ENCODE measurements around the gene ACTL9. TPM values are rescaled to one million over a fixed set of nuclear protein-coding genes. Genes with fewer than 3 reads are reported as not detected.

Gene ACTL9
- total RNA-seq, 4 donors from 2014 or later, result not detected

- WGBS, 2 donors, result 77 to 83% methylated on average over 2 of the region's 2 CpGs
- TF ChIP-seq POLR2A (IDR thresholded peaks at IDR 0.05) (no peak), CTCF (IDR thresholded peaks at IDR 0.05) (no peak)
- no peak for DNase-seq (ENCODE audit: low spot score in 2 of 2)
- intact Hi-C loops (cut with DNase I; ENCODE audit: low total_unique reads), result no loop called here
- H3K4me3 ChIP-seq (ENCODE audit: low read depth, poor library complexity, severe bottlenecking), result no peak overlapping the region
Measured at GRCh38 chr19:8700956-8701355, 2.4 kb upstream of the ACTL9 start.

DNA sequence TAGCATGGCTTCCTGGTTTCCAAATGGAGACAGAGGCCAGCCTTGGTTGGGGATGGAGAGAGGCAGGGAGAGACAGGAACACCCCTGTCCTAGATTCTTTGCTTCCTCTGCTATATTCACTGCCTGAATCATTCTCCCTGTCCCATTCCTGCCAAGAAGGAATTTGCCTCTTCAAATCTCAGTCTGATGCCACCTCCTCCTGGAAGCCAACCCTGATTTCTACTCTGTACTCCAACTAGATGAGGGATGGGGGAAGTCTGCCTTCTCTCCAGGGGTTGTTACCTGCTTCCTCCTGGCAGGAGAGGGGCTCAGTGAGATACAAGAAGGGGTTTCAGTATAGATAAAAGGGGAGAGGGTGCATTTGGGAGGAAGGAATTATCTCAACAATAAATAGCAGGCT lies 1.3 kb upstream of the ACTL9 start:
- no peak overlapping the region for H3K4me3 ChIP-seq (ENCODE audit: low read depth, poor library complexity, severe bottlenecking)
- intact Hi-C loops (cut with DNase I; ENCODE audit: low total_unique reads), result no loop called here
- TF ChIP-seq CTCF (IDR thresholded peaks at IDR 0.05) (no peak), POLR2A (IDR thresholded peaks at IDR 0.05) (no peak)
- DNase-seq (ENCODE audit: low spot score in 2 of 2), result no peak

- no peak overlapping the region for H3K4me3 ChIP-seq (ENCODE audit: low read depth, poor library complexity, severe bottlenecking)
- DNase-seq (ENCODE audit: low spot score in 2 of 2), result no peak
- intact Hi-C loops (cut with DNase I; ENCODE audit: low total_unique reads), result no loop called here
- no peak for TF ChIP-seq CTCF (IDR thresholded peaks at IDR 0.05)
- TF ChIP-seq POLR2A (IDR thresholded peaks at IDR 0.05), result no peak
- WGBS, 2 donors, result 63 to 91% methylated on average over 20 to 54 of the region's 60 CpGs
Measured at GRCh38 chr19:8697671-8698432, 743 bp downstream of the ACTL9 start.

- 50 to 56% methylated on average over 1 of the region's 1 CpG for WGBS, 2 donors
- DNase-seq (ENCODE audit: low spot score in 2 of 2), result no peak
- intact Hi-C loops (cut with DNase I; ENCODE audit: low total_unique reads), result no loop called here
- no peak for TF ChIP-seq POLR2A (IDR thresholded peaks at IDR 0.05)
- TF ChIP-seq CTCF (IDR thresholded peaks at IDR 0.05), result no peak
- H3K4me3 ChIP-seq (ENCODE audit: low read depth, poor library complexity, severe bottlenecking), result no peak overlapping the region
Measured at GRCh38 chr19:8696993-8697392, 1.6 kb downstream of the ACTL9 start.

GRCh38 chr19:8695911-8696310 lies 2.7 kb downstream of the ACTL9 start:
- TF ChIP-seq POLR2A (IDR thresholded peaks at IDR 0.05), result no peak
- 70 to 77% methylated on average over 6 of the region's 6 CpGs for WGBS, 2 donors
- no peak overlapping the region for H3K4me3 ChIP-seq (ENCODE audit: low read depth, poor library complexity, severe bottlenecking)
- intact Hi-C loops (cut with DNase I; ENCODE audit: low total_unique reads), result no loop called here
- DNase-seq (ENCODE audit: low spot score in 2 of 2), result no peak

GRCh38 chr19:8695501-8695900 lies 3.1 kb downstream of the ACTL9 start:
- DNase-seq (ENCODE audit: low spot score in 2 of 2), result no peak
- intact Hi-C loops (cut with DNase I; ENCODE audit: low total_unique reads), result no loop called here
- WGBS, 2 donors, result 58 to 67% methylated on average over 6 of the region's 6 CpGs

More at GRCh38 chr19:8695501-8695900, 3.1 kb downstream of the ACTL9 start:
- TF ChIP-seq CTCF (IDR thresholded peaks at IDR 0.05), result no peak
- TF ChIP-seq POLR2A (IDR thresholded peaks at IDR 0.05), result no peak
- no peak overlapping the region for H3K4me3 ChIP-seq (ENCODE audit: low read depth, poor library complexity, severe bottlenecking)
